ENCODE data around the gene GDI2. TPM values are rescaled to one million over a fixed set of nuclear protein-coding genes. Genes with fewer than 3 reads are reported as not detected.

Gene GDI2
- total and polyA plus RNA-seq, 2 of the 13 experiments (the other 11 are each of a cell fraction or from before 2014, with no cell fraction given) = 153 to 477 TPM

DNA sequence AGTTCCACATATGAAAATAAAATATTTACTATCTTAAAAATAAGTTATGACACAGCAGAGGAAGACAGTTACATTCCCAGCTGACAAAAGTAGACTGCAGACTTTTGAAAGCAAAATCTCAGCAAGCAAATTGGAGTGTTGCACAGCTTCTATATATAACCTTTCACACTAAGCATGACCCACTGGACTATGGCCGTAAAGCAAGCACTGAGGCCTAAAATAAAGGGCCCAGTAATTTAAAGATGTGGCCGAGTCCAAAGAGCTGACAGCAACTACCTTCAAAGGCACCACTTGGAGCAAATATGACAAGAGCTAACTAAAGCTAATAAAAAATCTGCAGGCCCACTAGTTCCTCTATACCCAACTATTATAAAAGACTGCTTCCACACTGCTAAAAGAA lies 6.5 kb downstream of the GDI2 start (continued):
- TF ChIP-seq, protein P1, sequence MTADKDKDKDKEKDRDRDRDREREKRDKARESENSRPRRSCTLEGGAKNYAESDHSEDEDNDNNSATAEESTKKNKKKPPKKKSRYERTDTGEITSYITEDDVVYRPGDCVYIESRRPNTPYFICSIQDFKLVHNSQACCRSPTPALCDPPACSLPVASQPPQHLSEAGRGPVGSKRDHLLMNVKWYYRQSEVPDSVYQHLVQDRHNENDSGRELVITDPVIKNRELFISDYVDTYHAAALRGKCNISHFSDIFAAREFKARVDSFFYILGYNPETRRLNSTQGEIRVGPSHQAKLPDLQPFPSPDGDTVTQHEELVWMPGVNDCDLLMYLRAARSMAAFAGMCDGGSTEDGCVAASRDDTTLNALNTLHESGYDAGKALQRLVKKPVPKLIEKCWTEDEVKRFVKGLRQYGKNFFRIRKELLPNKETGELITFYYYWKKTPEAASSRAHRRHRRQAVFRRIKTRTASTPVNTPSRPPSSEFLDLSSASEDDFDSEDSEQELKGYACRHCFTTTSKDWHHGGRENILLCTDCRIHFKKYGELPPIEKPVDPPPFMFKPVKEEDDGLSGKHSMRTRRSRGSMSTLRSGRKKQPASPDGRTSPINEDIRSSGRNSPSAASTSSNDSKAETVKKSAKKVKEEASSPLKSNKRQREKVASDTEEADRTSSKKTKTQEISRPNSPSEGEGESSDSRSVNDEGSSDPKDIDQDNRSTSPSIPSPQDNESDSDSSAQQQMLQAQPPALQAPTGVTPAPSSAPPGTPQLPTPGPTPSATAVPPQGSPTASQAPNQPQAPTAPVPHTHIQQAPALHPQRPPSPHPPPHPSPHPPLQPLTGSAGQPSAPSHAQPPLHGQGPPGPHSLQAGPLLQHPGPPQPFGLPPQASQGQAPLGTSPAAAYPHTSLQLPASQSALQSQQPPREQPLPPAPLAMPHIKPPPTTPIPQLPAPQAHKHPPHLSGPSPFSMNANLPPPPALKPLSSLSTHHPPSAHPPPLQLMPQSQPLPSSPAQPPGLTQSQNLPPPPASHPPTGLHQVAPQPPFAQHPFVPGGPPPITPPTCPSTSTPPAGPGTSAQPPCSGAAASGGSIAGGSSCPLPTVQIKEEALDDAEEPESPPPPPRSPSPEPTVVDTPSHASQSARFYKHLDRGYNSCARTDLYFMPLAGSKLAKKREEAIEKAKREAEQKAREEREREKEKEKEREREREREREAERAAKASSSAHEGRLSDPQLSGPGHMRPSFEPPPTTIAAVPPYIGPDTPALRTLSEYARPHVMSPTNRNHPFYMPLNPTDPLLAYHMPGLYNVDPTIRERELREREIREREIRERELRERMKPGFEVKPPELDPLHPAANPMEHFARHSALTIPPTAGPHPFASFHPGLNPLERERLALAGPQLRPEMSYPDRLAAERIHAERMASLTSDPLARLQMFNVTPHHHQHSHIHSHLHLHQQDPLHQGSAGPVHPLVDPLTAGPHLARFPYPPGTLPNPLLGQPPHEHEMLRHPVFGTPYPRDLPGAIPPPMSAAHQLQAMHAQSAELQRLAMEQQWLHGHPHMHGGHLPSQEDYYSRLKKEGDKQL (CRISPR knock-in tag; IDR thresholded peaks at IDR 0.05; ENCODE audit: low read depth) = no peak
- TF ChIP-seq NKX3-1 (CRISPR knock-in tag; IDR thresholded peaks at IDR 0.05) = no peak
- no peak for TF ChIP-seq ZNF225 (CRISPR knock-in tag; IDR thresholded peaks at IDR 0.05)
- TF ChIP-seq ELF4 (CRISPR knock-in tag; IDR thresholded peaks at IDR 0.05; ENCODE audit: borderline replicate concordance) = no peak
- TF ChIP-seq, protein P2, sequence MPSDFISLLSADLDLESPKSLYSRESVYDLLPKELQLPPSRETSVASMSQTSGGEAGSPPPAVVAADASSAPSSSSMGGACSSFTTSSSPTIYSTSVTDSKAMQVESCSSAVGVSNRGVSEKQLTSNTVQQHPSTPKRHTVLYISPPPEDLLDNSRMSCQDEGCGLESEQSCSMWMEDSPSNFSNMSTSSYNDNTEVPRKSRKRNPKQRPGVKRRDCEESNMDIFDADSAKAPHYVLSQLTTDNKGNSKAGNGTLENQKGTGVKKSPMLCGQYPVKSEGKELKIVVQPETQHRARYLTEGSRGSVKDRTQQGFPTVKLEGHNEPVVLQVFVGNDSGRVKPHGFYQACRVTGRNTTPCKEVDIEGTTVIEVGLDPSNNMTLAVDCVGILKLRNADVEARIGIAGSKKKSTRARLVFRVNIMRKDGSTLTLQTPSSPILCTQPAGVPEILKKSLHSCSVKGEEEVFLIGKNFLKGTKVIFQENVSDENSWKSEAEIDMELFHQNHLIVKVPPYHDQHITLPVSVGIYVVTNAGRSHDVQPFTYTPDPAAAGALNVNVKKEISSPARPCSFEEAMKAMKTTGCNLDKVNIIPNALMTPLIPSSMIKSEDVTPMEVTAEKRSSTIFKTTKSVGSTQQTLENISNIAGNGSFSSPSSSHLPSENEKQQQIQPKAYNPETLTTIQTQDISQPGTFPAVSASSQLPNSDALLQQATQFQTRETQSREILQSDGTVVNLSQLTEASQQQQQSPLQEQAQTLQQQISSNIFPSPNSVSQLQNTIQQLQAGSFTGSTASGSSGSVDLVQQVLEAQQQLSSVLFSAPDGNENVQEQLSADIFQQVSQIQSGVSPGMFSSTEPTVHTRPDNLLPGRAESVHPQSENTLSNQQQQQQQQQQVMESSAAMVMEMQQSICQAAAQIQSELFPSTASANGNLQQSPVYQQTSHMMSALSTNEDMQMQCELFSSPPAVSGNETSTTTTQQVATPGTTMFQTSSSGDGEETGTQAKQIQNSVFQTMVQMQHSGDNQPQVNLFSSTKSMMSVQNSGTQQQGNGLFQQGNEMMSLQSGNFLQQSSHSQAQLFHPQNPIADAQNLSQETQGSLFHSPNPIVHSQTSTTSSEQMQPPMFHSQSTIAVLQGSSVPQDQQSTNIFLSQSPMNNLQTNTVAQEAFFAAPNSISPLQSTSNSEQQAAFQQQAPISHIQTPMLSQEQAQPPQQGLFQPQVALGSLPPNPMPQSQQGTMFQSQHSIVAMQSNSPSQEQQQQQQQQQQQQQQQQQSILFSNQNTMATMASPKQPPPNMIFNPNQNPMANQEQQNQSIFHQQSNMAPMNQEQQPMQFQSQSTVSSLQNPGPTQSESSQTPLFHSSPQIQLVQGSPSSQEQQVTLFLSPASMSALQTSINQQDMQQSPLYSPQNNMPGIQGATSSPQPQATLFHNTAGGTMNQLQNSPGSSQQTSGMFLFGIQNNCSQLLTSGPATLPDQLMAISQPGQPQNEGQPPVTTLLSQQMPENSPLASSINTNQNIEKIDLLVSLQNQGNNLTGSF (CRISPR knock-in tag; IDR thresholded peaks at IDR 0.05) = no peak
- no peak for TF ChIP-seq ZNF564 (CRISPR knock-in tag; IDR thresholded peaks at IDR 0.05)
- TF ChIP-seq NFYC (CRISPR knock-in tag; IDR thresholded peaks at IDR 0.05) = no peak
- TF ChIP-seq, protein P3, sequence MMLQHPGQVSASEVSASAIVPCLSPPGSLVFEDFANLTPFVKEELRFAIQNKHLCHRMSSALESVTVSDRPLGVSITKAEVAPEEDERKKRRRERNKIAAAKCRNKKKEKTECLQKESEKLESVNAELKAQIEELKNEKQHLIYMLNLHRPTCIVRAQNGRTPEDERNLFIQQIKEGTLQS (CRISPR knock-in tag; IDR thresholded peaks at IDR 0.05) = no peak
- TF ChIP-seq, protein P4, sequence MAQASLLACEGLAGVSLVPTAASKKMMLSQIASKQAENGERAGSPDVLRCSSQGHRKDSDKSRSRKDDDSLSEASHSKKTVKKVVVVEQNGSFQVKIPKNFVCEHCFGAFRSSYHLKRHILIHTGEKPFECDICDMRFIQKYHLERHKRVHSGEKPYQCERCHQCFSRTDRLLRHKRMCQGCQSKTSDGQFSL (CRISPR knock-in tag; IDR thresholded peaks at IDR 0.05) = no peak
- TF ChIP-seq ZNF614 (CRISPR knock-in tag; IDR thresholded peaks at IDR 0.05; ENCODE audit: borderline replicate concordance) = no peak
- no peak for TF ChIP-seq CENPT (CRISPR knock-in tag; IDR thresholded peaks at IDR 0.05; ENCODE audit: low read depth)
- TF ChIP-seq, protein P5, sequence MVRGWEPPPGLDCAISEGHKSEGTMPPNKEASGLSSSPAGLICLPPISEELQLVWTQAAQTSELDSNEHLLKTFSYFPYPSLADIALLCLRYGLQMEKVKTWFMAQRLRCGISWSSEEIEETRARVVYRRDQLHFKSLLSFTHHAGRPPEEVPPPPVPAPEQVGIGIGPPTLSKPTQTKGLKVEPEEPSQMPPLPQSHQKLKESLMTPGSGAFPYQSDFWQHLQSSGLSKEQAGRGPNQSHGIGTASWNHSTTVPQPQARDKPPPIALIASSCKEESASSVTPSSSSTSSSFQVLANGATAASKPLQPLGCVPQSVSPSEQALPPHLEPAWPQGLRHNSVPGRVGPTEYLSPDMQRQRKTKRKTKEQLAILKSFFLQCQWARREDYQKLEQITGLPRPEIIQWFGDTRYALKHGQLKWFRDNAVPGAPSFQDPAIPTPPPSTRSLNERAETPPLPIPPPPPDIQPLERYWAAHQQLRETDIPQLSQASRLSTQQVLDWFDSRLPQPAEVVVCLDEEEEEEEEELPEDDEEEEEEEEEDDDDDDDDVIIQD (CRISPR knock-in tag; IDR thresholded peaks at IDR 0.05; ENCODE audit: low read depth) = no peak; the same call in 1 of the 2 replicates
- 0 out of 4 replicates have a peak, but pooled peaks of 1 of the 2 experiments have one; percentile 29 for TF ChIP-seq NR2F1 (CRISPR knock-in tag; IDR thresholded peaks at IDR 0.05)
- no peak for TF ChIP-seq THYN1 (CRISPR knock-in tag; IDR thresholded peaks at IDR 0.05; ENCODE audit: borderline replicate concordance, low read depth)
- TF ChIP-seq POLR2AphosphoS2 (IDR thresholded peaks at IDR 0.05; ENCODE audit: low read depth, low read length) = no peak
- TF ChIP-seq GFI1 (CRISPR knock-in tag; IDR thresholded peaks at IDR 0.05; ENCODE audit: borderline replicate concordance) = peak; percentile 86
- TF ChIP-seq FOXK2 (IDR thresholded peaks at IDR 0.05) = no peak
- TF ChIP-seq ADNP (CRISPR knock-in tag; IDR thresholded peaks at IDR 0.05) = no peak
